SK-N-SH (cell line): Measurements from ENCODE around the gene ENKUR.

Experiments
- CTCF ChIP-seq: fragments of 200-600 bp; sonication (generic); IDR thresholded peaks from 2 replicates; pipeline ENCODE4 v1.6.1; 2017; ENCODE audit warnings: antibody characterized with exemption, mild to moderate bottlenecking, moderate library complexity
- EP300 ChIP-seq, 2 experiments: IDR thresholded peaks; 2 replicates each; pipeline versions ENCODE4 v1.4.0 to v1.6.1; 2012; ENCODE audit warnings: borderline replicate concordance in 1 of 2, low read depth in 1 of 2, low read length in 1 of 2
- GABPA ChIP-seq: IDR thresholded peaks from 2 replicates; pipeline ENCODE4 v1.4.0; 2012; ENCODE audit warnings: low read depth, mild to moderate bottlenecking
- NFIC ChIP-seq: IDR thresholded peaks from 2 replicates; pipeline ENCODE4 v1.4.0; 2012; ENCODE audit warnings: borderline replicate concordance
- REST ChIP-seq: IDR thresholded peaks from 2 replicates; pipeline ENCODE4 v1.6.1; 2012; ENCODE audit warnings: mild to moderate bottlenecking, low read depth, low read length, moderate library complexity
- RXRA ChIP-seq: IDR thresholded peaks from 2 replicates; pipeline ENCODE4 v1.4.0; 2012; ENCODE audit warnings: low read depth, mild to moderate bottlenecking, borderline replicate concordance
- USF1 ChIP-seq: IDR thresholded peaks from 2 replicates; pipeline ENCODE4 v1.4.0; 2012; ENCODE audit warnings: low read depth, borderline replicate concordance
- YY1 ChIP-seq: IDR thresholded peaks from 2 replicates; pipeline ENCODE4 v1.4.0; 2012; ENCODE audit warnings: low read depth, mild to moderate bottlenecking
- TF ChIP-seq, protein P1 (sequence below): IDR thresholded peaks from 2 replicates; pipeline ENCODE4 v1.4.0; 2012; ENCODE audit warnings: low read depth, borderline replicate concordance
- TF ChIP-seq, protein P2 (sequence below): fragments of 150-350 bp; IDR thresholded peaks from 2 replicates; pipeline ENCODE4 v1.6.1; 2017; ENCODE audit warnings: antibody characterized with exemption, low read length, low read depth, borderline replicate concordance

DNA sequence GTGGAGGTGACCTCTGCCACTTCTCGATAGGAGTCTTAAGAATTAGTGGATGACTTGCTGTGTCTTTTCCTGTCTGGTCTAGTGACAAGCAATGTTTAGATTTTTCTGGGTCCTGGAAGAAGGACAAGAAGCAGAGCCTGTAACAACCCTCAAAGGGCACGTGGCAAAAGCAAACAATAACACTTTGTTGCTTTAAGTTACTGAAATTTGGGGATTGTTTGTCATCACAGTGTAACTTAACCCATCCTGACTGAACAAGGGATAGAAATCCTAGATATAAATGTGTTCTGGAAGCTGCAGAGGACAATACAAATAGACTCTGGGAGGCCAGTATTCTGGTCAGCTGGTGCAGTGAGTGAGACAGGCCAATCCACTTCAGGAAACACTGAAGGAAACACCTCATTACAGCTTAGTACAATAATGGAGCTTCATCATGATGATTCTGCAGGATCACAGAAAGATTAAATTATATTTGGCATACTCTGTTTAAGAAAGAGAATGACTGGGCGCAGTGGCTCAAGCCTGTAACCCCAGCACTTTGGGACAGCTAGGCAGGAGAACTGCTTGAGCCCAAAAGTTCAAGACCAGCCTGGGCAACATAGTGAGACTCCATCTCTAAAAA lies 23.3 kb downstream of the ENKUR start:
- TF ChIP-seq REST (no peak), EP300 (IDR thresholded peaks at IDR 0.05; ENCODE audit: borderline replicate concordance in 1 of 2, low read depth in 1 of 2, low read length in 1 of 2) (no peak), CTCF (no peak), RXRA (no peak), YY1 (no peak), NFIC (no peak), GABPA (no peak), USF1 (no peak)
- TF ChIP-seq, protein P1, sequence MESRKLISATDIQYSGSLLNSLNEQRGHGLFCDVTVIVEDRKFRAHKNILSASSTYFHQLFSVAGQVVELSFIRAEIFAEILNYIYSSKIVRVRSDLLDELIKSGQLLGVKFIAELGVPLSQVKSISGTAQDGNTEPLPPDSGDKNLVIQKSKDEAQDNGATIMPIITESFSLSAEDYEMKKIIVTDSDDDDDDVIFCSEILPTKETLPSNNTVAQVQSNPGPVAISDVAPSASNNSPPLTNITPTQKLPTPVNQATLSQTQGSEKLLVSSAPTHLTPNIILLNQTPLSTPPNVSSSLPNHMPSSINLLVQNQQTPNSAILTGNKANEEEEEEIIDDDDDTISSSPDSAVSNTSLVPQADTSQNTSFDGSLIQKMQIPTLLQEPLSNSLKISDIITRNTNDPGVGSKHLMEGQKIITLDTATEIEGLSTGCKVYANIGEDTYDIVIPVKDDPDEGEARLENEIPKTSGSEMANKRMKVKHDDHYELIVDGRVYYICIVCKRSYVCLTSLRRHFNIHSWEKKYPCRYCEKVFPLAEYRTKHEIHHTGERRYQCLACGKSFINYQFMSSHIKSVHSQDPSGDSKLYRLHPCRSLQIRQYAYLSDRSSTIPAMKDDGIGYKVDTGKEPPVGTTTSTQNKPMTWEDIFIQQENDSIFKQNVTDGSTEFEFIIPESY = no peak
- TF ChIP-seq, protein P2, sequence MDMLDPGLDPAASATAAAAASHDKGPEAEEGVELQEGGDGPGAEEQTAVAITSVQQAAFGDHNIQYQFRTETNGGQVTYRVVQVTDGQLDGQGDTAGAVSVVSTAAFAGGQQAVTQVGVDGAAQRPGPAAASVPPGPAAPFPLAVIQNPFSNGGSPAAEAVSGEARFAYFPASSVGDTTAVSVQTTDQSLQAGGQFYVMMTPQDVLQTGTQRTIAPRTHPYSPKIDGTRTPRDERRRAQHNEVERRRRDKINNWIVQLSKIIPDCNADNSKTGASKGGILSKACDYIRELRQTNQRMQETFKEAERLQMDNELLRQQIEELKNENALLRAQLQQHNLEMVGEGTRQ = no peak
